Measurements from ENCODE around the gene CPD.

DNA sequence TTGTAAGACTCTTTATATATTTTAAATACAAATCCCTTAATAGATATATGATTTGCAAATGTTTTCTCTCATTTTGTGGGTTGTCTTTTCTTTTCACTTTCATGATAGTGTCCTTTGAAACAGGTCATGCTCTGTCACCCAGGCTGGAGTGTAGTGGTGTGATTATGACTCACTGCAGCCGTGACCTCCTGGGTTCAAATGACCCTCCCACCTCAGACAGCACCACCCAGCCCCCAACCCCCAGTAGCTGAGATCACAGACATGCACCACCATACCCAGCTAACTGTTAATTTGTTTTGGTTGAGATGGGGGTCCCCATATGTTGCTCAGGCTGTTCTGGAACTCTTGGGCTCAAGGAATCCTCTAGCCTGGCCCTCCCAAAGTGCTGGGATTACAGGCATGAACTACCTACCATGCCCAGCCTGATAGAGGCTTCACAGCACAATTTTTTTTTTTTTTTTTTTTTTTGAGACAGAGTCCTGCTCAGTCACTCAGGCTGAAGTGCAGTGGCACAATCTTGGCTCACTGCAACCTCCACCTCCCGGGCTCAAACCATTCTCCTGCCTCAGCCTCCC, 26.4 kb upstream of the CPD start:
- TF ChIP-seq, protein P1, sequence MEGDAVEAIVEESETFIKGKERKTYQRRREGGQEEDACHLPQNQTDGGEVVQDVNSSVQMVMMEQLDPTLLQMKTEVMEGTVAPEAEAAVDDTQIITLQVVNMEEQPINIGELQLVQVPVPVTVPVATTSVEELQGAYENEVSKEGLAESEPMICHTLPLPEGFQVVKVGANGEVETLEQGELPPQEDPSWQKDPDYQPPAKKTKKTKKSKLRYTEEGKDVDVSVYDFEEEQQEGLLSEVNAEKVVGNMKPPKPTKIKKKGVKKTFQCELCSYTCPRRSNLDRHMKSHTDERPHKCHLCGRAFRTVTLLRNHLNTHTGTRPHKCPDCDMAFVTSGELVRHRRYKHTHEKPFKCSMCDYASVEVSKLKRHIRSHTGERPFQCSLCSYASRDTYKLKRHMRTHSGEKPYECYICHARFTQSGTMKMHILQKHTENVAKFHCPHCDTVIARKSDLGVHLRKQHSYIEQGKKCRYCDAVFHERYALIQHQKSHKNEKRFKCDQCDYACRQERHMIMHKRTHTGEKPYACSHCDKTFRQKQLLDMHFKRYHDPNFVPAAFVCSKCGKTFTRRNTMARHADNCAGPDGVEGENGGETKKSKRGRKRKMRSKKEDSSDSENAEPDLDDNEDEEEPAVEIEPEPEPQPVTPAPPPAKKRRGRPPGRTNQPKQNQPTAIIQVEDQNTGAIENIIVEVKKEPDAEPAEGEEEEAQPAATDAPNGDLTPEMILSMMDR (IDR thresholded peaks at IDR 0.05 in 2 of 3, conservative IDR thresholded peaks at IDR 0.05 in 1 of 3; ENCODE audit: insufficient read depth in 2 of 3, low read depth in 1 of 3, low read length in 3 of 3), result no peak
- TF ChIP-seq EP300 (IDR thresholded peaks at IDR 0.05; ENCODE audit: low read length), result no peak
- TF ChIP-seq MCM2 (IDR thresholded peaks at IDR 0.05; ENCODE audit: low read depth), result no peak
- TF ChIP-seq ZBTB1 (CRISPR knock-in tag; IDR thresholded peaks at IDR 0.05; ENCODE audit: borderline replicate concordance, low read depth), result no peak
- no peak for TF ChIP-seq SPI1 (IDR thresholded peaks at IDR 0.05; ENCODE audit: borderline replicate concordance, low read depth, low read length)
